Common myeloid progenitor, CD34-positive (primary cell): ENCODE measurements around the gene COL4A2.
"Not testable (repeated sequence)": the region's sequence is repeated elsewhere in the genome, so short reads cannot be mapped to it uniquely, and the experiment has no call there.

ENCODE experiments used
- CTCF ChIA-PET: fragments of 350-600 bp; sonication (Branson Sonifier 250); formaldehyde crosslinking; loops from one replicate; lab custom pipeline; 2021; ENCODE audit warnings: antibody characterized with exemption; lab: Charles Lee
- POLR2A ChIA-PET: fragments of 350-600 bp; sonication (Branson Sonifier 250); formaldehyde crosslinking; loops from one replicate; lab custom pipeline; 2021; ENCODE audit warnings: antibody characterized with exemption; lab: Charles Lee
- DNase-seq, 3 donors: peaks; one replicate each; pipeline versions ENCODE4 v3.0.0 to v3.0.0-alpha.2; 2013
- H3K27ac ChIP-seq, 2 experiments: 1 replicate in 1 of 2; 2 replicates in 1 of 2; pipeline ENCODE4 v1.7.0; 2013; ENCODE audit warnings: inconsistent platforms in 2 of 2, low read length in 2 of 2, mild to moderate bottlenecking in 2 of 2, low read depth in 1 of 2, moderate library complexity in 1 of 2; ENCODE audit not compliant: severe bottlenecking in 2 of 2, insufficient read depth in 1 of 2, poor library complexity in 1 of 2
- H3K27me3 ChIP-seq, 5 experiments: replicated peaks in 2 of 5; 1 replicate in 3 of 5; 2 replicates in 2 of 5; pipeline versions ENCODE4 v1.6.1 to v1.7.0; 2013; ENCODE audit warnings: low read length in 4 of 5, mild to moderate bottlenecking in 2 of 5, moderate library complexity in 2 of 5, inconsistent platforms in 1 of 5; ENCODE audit not compliant: insufficient read depth in 5 of 5, control insufficient read depth in 4 of 5
- H3K36me3 ChIP-seq, 4 experiments: 1 replicate in 2 of 4; 2 replicates in 2 of 4; pipeline versions ENCODE4 v1.6.1 to v1.7.0; 2013; ENCODE audit warnings: low read length in 3 of 4, control low read depth in 1 of 4, mild to moderate bottlenecking in 1 of 4; ENCODE audit not compliant: control insufficient read depth in 4 of 4, insufficient read depth in 4 of 4
- H3K4me1 ChIP-seq, 4 experiments: 1 replicate in 3 of 4; 2 replicates in 1 of 4; pipeline versions ENCODE4 v1.6.1 to v1.7.1; 2013; ENCODE audit warnings: low read length in 3 of 4, mild to moderate bottlenecking in 3 of 4, control low read depth in 1 of 4, inconsistent platforms in 1 of 4, moderate library complexity in 1 of 4; ENCODE audit not compliant: control insufficient read depth in 4 of 4, insufficient read depth in 4 of 4; ENCODE audit errors: control extremely low read depth in 1 of 4
- H3K4me3 ChIP-seq, 7 experiments: 1 replicate in 4 of 7; 2 replicates in 3 of 7; pipeline versions ENCODE4 v1.5.1 to v1.7.0; 2013; ENCODE audit warnings: mild to moderate bottlenecking in 7 of 7, low read length in 6 of 7, moderate library complexity in 6 of 7, inconsistent platforms in 2 of 7, low read depth in 2 of 7, control low read depth in 1 of 7; ENCODE audit not compliant: insufficient read depth in 4 of 7, control insufficient read depth in 1 of 7; ENCODE audit errors: extremely low read depth in 1 of 7
- H3K9me3 ChIP-seq, 5 experiments: 1 replicate in 4 of 5; 2 replicates in 1 of 5; pipeline versions ENCODE4 v1.6.1 to v1.7.1; 2013; ENCODE audit warnings: low read length in 4 of 5, mild to moderate bottlenecking in 2 of 5, inconsistent platforms in 1 of 5, low read depth in 1 of 5, moderate library complexity in 1 of 5; ENCODE audit not compliant: control insufficient read depth in 4 of 5, insufficient read depth in 2 of 5; ENCODE audit errors: control extremely low read depth in 1 of 5
- WGBS: methylation state at CpG from one replicate; pipeline ENCODE4 v1.1.5; 2013; ENCODE audit not compliant: insufficient coverage; 5-methylcytosine and 5-hydroxymethylcytosine counted together

Gene COL4A2

GRCh38 chr13:110495881-110496280 lies 188.8 kb downstream of the COL4A2 start:
- H3K9me3 ChIP-seq = peaks cover 0 to 13% (median 7%) of the 10 kb centered on the region in 5 experiments
- H3K27me3 ChIP-seq = peaks cover 0 to 6% (median 0%) of the 10 kb centered on the region in 5 experiments
- WGBS = 100% methylated on average over 1 of the region's 3 CpGs
- no peaks in the 10 kb centered on the region for H3K36me3 ChIP-seq
- DNase-seq = no peak
- ChIA-PET CTCF (no interaction called here), POLR2A (no interaction called here)
- H3K27ac ChIP-seq = no peak overlapping the region
- no peak overlapping the region for H3K4me3 ChIP-seq
- no peaks in the 10 kb centered on the region for H3K4me1 ChIP-seq

GRCh38 chr13:110496281-110496680 lies 189.2 kb downstream of the COL4A2 start:
- no peak overlapping the region for H3K27ac ChIP-seq
- no peaks in the 10 kb centered on the region for H3K36me3 ChIP-seq
- CTCF ChIA-PET = no interaction called here

GRCh38 chr13:110497003-110497402 lies 189.9 kb downstream of the COL4A2 start:
- Histone ChIP-seq H3K9me3 (peaks cover 0 to 16% (median 7%) of the 10 kb centered on the region in 5 experiments), H3K4me1 (no peaks in the 10 kb centered on the region), H3K27me3 (peaks cover 0 to 9% (median 1%) of the 10 kb centered on the region in 5 experiments), H3K4me3 (no peak overlapping the region), H3K27ac (no peak overlapping the region), H3K36me3 (no peaks in the 10 kb centered on the region)
- POLR2A ChIA-PET = interaction anchor here (0.7 kb wide), 1 partner anchor 314 kb away, joined by 3 read pairs; no protein-coding TSS in a partner anchor
- WGBS = 100% methylated on average over 2 of the region's 2 CpGs
- no peak for DNase-seq
- CTCF ChIA-PET = no interaction called here

More at GRCh38 chr13:110496281-110496680, 189.2 kb downstream of the COL4A2 start:
- POLR2A ChIA-PET = no interaction called here
- H3K9me3 ChIP-seq = peaks cover 0 to 16% (median 7%) of the 10 kb centered on the region in 5 experiments
- H3K4me3 ChIP-seq = no peak overlapping the region
- H3K27me3 ChIP-seq = peaks cover 0 to 9% (median 0%) of the 10 kb centered on the region in 5 experiments
- no peaks in the 10 kb centered on the region for H3K4me1 ChIP-seq
- no peak for DNase-seq
- 91% methylated on average over 2 of the region's 3 CpGs for WGBS

GRCh38 chr13:110497896-110498295 lies 190.8 kb downstream of the COL4A2 start:
- 93% methylated on average over 3 of the region's 3 CpGs for WGBS
- H3K27me3 ChIP-seq, H3K4me3 ChIP-seq, DNase-seq, POLR2A ChIA-PET, H3K36me3 ChIP-seq, CTCF ChIA-PET, H3K4me1 ChIP-seq, H3K27ac ChIP-seq: not testable (repeated sequence)
- H3K9me3 ChIP-seq = peaks cover 0 to 16% (median 7%) of the 10 kb centered on the region in 5 experiments

- 95% methylated on average over 5 of the region's 5 CpGs for WGBS
- Histone ChIP-seq H3K27ac (no peak overlapping the region), H3K27me3 (peaks cover 0 to 9% (median 1%) of the 10 kb centered on the region in 5 experiments), H3K4me3 (no peak overlapping the region), H3K36me3 (no peaks in the 10 kb centered on the region), H3K9me3 (peaks cover 0 to 16% (median 7%) of the 10 kb centered on the region in 5 experiments), H3K4me1 (no peaks in the 10 kb centered on the region)
- ChIA-PET POLR2A (no interaction called here), CTCF (no interaction called here)
- DNase-seq = no peak
These were observed 191.2 kb downstream of the COL4A2 start for GRCh38 chr13:110498327-110498726.

- no peak for DNase-seq
- POLR2A ChIA-PET = no interaction called here
- WGBS = 96% methylated on average over 6 of the region's 10 CpGs
- CTCF ChIA-PET = no interaction called here
- Histone ChIP-seq H3K27me3 (peaks cover 0 to 9% (median 1%) of the 10 kb centered on the region in 5 experiments), H3K36me3 (no peaks in the 10 kb centered on the region), H3K9me3 (peaks cover 0 to 16% (median 7%) of the 10 kb centered on the region in 5 experiments), H3K4me1 (no peaks in the 10 kb centered on the region), H3K27ac (no peak overlapping the region), H3K4me3 (no peak overlapping the region)
These were observed 191.7 kb downstream of the COL4A2 start for GRCh38 chr13:110498765-110499164.

- POLR2A ChIA-PET = no interaction called here
- no peaks in the 10 kb centered on the region for H3K4me1 ChIP-seq
- no peaks in the 10 kb centered on the region for H3K36me3 ChIP-seq
- H3K27me3 ChIP-seq = peaks cover 0 to 9% (median 1%) of the 10 kb centered on the region in 5 experiments
- no peak overlapping the region for H3K27ac ChIP-seq
- CTCF ChIA-PET = interaction anchor here (1.4 kb wide), 1 partner anchor 44 kb away, joined by 3 read pairs; no protein-coding TSS in a partner anchor
- WGBS = 95% methylated on average over 8 of the region's 10 CpGs
- no peak for DNase-seq
- H3K9me3 ChIP-seq = peaks cover 0 to 16% (median 7%) of the 10 kb centered on the region in 5 experiments
- H3K4me3 ChIP-seq = no peak overlapping the region
These were observed 192.7 kb downstream of the COL4A2 start for GRCh38 chr13:110499621-110500281.
